IMR-90 (cell line): Measurements from ENCODE around the gene ESRRB. TPM values are rescaled to one million over a fixed set of nuclear protein-coding genes. Genes with fewer than 3 reads are reported as not detected.

ENCODE experiments used
- ATAC-seq: fragments of 200-7000 bp; cut with Tn5 transposase; 2 replicates; pipeline ENCODE4 v1.9.1; 2020; ENCODE audit warnings: low read depth, mild to moderate bottlenecking, moderate library complexity
- BruUV-seq: library from RNA; stranded (reverse); fragments of 400-500 nt; replicated peaks from 2 replicates; lab custom pipeline; 2021; lab: Mats Ljungman, UMichigan
- CTCF ChIA-PET: fragments of 300-600 bp; formaldehyde crosslinking; extraction: SDS; loops from one replicate; lab custom pipeline; 2021; ENCODE audit warnings: antibody characterized with exemption; lab: Yijun Ruan, JAX
- POLR2A ChIA-PET: fragments of 300-600 bp; sonication (Branson Sonifier 250); formaldehyde crosslinking; loops from one replicate; lab custom pipeline; 2022; ENCODE audit warnings: antibody characterized with exemption; ENCODE audit not compliant: unreplicated experiment; lab: Charles Lee
- DNase-seq: peaks from one replicate; pipeline ENCODE4 v3.0.0; 2013
- H2AFZ ChIP-seq: replicated peaks from 2 replicates; pipeline ENCODE3; 2013; ENCODE audit warnings: low read length, mild to moderate bottlenecking; ENCODE audit not compliant: poor library complexity
- H2AK5ac ChIP-seq: 2 replicates; pipeline ENCODE4 v1.6.1; 2013; ENCODE audit warnings: low read depth, low read length, inconsistent platforms
- H2AK9ac ChIP-seq: replicated peaks from 2 replicates; pipeline ENCODE3; 2013; ENCODE audit warnings: mild to moderate bottlenecking, low read depth, low read length, moderate library complexity; ENCODE audit not compliant: poor library complexity
- H2BK120ac ChIP-seq: 2 replicates; pipeline ENCODE4 v1.6.1; 2013; ENCODE audit warnings: low read depth, low read length, inconsistent platforms
- H2BK15ac ChIP-seq: 3 replicates; pipeline ENCODE4 v1.6.1; 2013; ENCODE audit warnings: low read depth, low read length, inconsistent platforms
- H2BK20ac ChIP-seq: 2 replicates; pipeline ENCODE4 v1.6.1; 2013; ENCODE audit warnings: low read depth, mild to moderate bottlenecking, inconsistent platforms, low read length, moderate library complexity
- H2BK5ac ChIP-seq: 2 replicates; pipeline ENCODE4 v1.6.1; 2013; ENCODE audit warnings: mild to moderate bottlenecking, low read depth, low read length, inconsistent platforms; ENCODE audit not compliant: poor library complexity, severe bottlenecking
- H3K14ac ChIP-seq: replicated peaks from 2 replicates; pipeline ENCODE4 v1.6.1; 2013; ENCODE audit warnings: low read depth, low read length, inconsistent platforms
- H3K18ac ChIP-seq: 2 replicates; pipeline ENCODE4 v1.6.1; 2013; ENCODE audit warnings: low read depth, low read length, control low read depth
- H3K23ac ChIP-seq: 2 replicates; pipeline ENCODE4 v1.6.1; 2013; ENCODE audit warnings: low read depth, low read length, inconsistent platforms
- H3K27ac ChIP-seq: 2 replicates; pipeline ENCODE4 v1.5.1; 2013; ENCODE audit warnings: mild to moderate bottlenecking, control low read depth, low read length; ENCODE audit not compliant: insufficient read depth
- H3K27me3 ChIP-seq: 2 replicates; pipeline ENCODE4 v1.6.1; 2013; ENCODE audit warnings: low read length; ENCODE audit not compliant: control insufficient read depth, insufficient read depth
- H3K36me3 ChIP-seq: 2 replicates; pipeline ENCODE4 v1.6.1; 2013; ENCODE audit warnings: low read length, mixed read lengths; ENCODE audit not compliant: control insufficient read depth, insufficient read depth
- H3K4ac ChIP-seq: 2 replicates; pipeline ENCODE4 v1.6.1; 2013; ENCODE audit warnings: low read depth, low read length, inconsistent platforms
- H3K4me1 ChIP-seq: 2 replicates; pipeline ENCODE4 v1.6.1; 2013; ENCODE audit warnings: low read length, mixed read lengths; ENCODE audit not compliant: control insufficient read depth, insufficient read depth
- H3K4me2 ChIP-seq: 2 replicates; pipeline ENCODE4 v1.6.1; 2013; ENCODE audit warnings: low read depth, mild to moderate bottlenecking, control low read depth, low read length, moderate library complexity
- H3K4me3 ChIP-seq: 2 replicates; pipeline ENCODE4 v1.5.1; 2013; ENCODE audit warnings: low read depth, mild to moderate bottlenecking, control low read depth, low read length, moderate library complexity; ENCODE audit not compliant: insufficient read depth
- H3K56ac ChIP-seq: 2 replicates; pipeline ENCODE4 v1.6.1; 2013; ENCODE audit warnings: low read length, inconsistent platforms; ENCODE audit not compliant: insufficient read depth; ENCODE audit errors: extremely low read depth
- H3K79me1 ChIP-seq, 2 experiments: 2 replicates each; pipeline ENCODE4 v1.6.1; 2013; ENCODE audit warnings: low read length in 2 of 2, inconsistent platforms in 1 of 2, low read depth in 1 of 2
- H3K9ac ChIP-seq: 2 replicates; pipeline ENCODE4 v1.6.1; 2013; ENCODE audit warnings: low read depth, low read length, control low read depth
- H3K9me1 ChIP-seq: 2 replicates; pipeline ENCODE4 v1.6.1; 2013; ENCODE audit warnings: low read length, inconsistent platforms; ENCODE audit not compliant: insufficient read depth
- H3K9me3 ChIP-seq: 2 replicates; pipeline ENCODE4 v1.6.1; 2013; ENCODE audit warnings: low read length; ENCODE audit not compliant: control insufficient read depth, insufficient read depth
- H4K20me1 ChIP-seq: 2 replicates; pipeline ENCODE4 v1.6.1; 2013; ENCODE audit warnings: low read length, inconsistent platforms; ENCODE audit not compliant: insufficient read depth
- H4K5ac ChIP-seq: 2 replicates; pipeline ENCODE4 v1.6.1; 2013; ENCODE audit warnings: mild to moderate bottlenecking, low read depth, low read length, control low read depth
- H4K8ac ChIP-seq, 2 experiments: 2 replicates each; pipeline ENCODE4 v1.6.1; 2013; ENCODE audit warnings: low read depth in 2 of 2, low read length in 2 of 2, control low read depth in 1 of 2, inconsistent platforms in 1 of 2
- H4K91ac ChIP-seq: 2 replicates; pipeline ENCODE4 v1.6.1; 2013; ENCODE audit warnings: low read depth, low read length, inconsistent platforms; ENCODE audit not compliant: insufficient read depth
- RCOR1 ChIP-seq: IDR thresholded peaks from 2 replicates; pipeline ENCODE4 v1.6.1; 2012; ENCODE audit warnings: mild to moderate bottlenecking, low read length, improper control_type of control experiment; ENCODE audit not compliant: insufficient replicate concordance
- WGBS, 2 experiments: methylation state at CpG; one replicate each; pipeline versions ENCODE4 v1.1.5 to v1.1.7; 2013; ENCODE audit warnings: missing lambda C conversion rate in 2 of 2; ENCODE audit not compliant: insufficient read length in 1 of 2; ENCODE audit errors: extremely low coverage in 2 of 2; 5-methylcytosine and 5-hydroxymethylcytosine counted together
- dilution Hi-C: fragments of 300-500 bp; cut with HindIII; formaldehyde crosslinking; loops from one replicate; pipeline ENCODE4 v1.14.3; 2018; ENCODE audit warnings: low sequenced_read_pairs; ENCODE audit not compliant: unreplicated experiment
- in situ Hi-C: fragments of 300-500 bp; cut with MboI; formaldehyde crosslinking; loops from 3 replicates; pipeline ENCODE4 v1.14.3; 2019; ENCODE audit warnings: low sequenced_read_pairs, inconsistent platforms, mixed read lengths
- intact Hi-C: fragments of 100-400 bp; cut with micrococcal nuclease; formaldehyde crosslinking; loops from 2 replicates; pipeline ENCODE4 v1.10.0; 2022
- polyA plus RNA-seq, 3 experiments: library from polyadenylated mRNA; depleted of rRNA; stranded (reverse); fragments of >200 nt; gene quantifications; 2 replicates each; pipeline ENCODE4 v1.2.3, GENCODE V29; 2012; ENCODE audit warnings: low replicate concordance in 1 of 3
- total RNA-seq: library from RNA; depleted of rRNA; stranded (reverse); fragments of >200 nt; gene quantifications from 2 replicates; pipeline ENCODE4 v1.2.3, GENCODE V29; 2012

Gene ESRRB
- total and polyA plus RNA-seq, 2 of the 4 experiments (the other 2 are of a cell fraction) = not detected

DNA sequence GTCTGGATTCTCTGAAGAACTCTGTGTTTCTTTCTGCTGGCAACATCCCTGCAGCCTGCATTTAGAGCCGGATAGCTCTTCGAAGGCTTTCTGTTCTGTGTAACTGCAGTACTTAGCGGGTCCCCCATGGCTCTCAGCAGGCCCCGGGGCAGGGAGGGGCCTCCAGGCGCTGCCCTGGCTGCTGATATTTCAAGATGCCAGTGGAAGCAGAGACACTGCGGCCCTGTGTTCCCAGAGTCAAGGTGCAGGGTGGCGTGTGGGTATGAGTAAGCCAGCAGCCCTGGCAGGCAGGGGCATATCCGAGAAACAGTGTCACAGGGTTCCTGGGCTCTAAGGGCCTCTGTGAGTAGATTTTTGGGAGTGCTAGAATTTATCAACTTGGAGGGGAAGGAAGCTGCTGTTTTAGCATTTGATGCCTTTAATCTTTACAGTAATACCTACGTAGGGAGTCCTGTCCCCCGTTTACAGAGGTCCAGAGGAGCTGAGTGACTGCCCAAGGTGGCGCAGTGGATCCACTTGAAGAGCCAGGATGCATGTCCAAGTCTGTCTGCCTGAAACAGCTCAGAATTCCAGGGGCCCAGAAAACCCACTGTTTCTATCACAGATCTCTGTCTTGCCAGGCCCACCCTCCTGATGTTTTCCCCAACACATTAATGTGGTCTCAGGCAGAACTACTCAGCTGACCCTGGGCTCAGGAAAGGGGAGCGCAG is 16.2 kb downstream of the ESRRB start:
- Histone ChIP-seq H2BK5ac (no peak overlapping the region), H3K9ac (no peak overlapping the region), H2AK5ac (no peak overlapping the region), H3K27ac (no peak overlapping the region), H2BK15ac (no peak overlapping the region), H3K14ac (no peak overlapping the region), H3K79me1 (no peaks in the 10 kb centered on the region), H3K9me3 (no peaks in the 10 kb centered on the region), H4K5ac (no peak overlapping the region), H3K27me3 (peaks cover 5% of the 10 kb centered on the region; the same call in 1 of the 2 replicates), H3K9me1 (no peaks in the 10 kb centered on the region), H3K4ac (no peak overlapping the region), H3K23ac (no peak overlapping the region), H2BK20ac (no peak overlapping the region), H3K36me3 (no peaks in the 10 kb centered on the region), H2AK9ac (no peak overlapping the region), H4K8ac (no peak overlapping the region), H3K56ac (no peak overlapping the region), H3K4me2 (no peak overlapping the region), H2BK120ac (no peak overlapping the region), H4K20me1 (no peaks in the 10 kb centered on the region), H4K91ac (no peak overlapping the region), H3K4me1 (no peaks in the 10 kb centered on the region), H3K18ac (no peak overlapping the region), H3K4me3 (no peak overlapping the region), H2AFZ (no peak overlapping the region)
- no peak for DNase-seq
- no TSS peak for BruUV-seq
- no peak for ATAC-seq
- dilution Hi-C loops = no loop called here
- TF ChIP-seq RCOR1 = no peak
- in situ Hi-C loops = no loop called here
- WGBS, 2 experiments = 57% methylated on average over 5 of the region's 12 CpGs; no CpG with 5 or more reads in 1 of the 2 experiments
- ChIA-PET CTCF (no interaction called here), POLR2A (no interaction called here)
- intact Hi-C loops = no loop called here
